GM12801 (cell line): ENCODE data around the gene MAN1A2.

Source experiments
- TF ChIP-seq, protein P1 (sequence below): IDR thresholded peaks from one replicate; pipeline ENCODE4 v1.5.1; 2011; ENCODE audit warnings: control low read depth; ENCODE audit not compliant: insufficient read length; ENCODE audit errors: extremely low read depth

The MAN1A2 gene

GRCh38 chr1:117367046-117368025, at the start of gene MAN1A2:
Gene MAN1A2, plus strand, starts transcription at chr1:117367449. Its CDS starts 735 bp downstream, at chr1:117368184.
- TF ChIP-seq, protein P1, sequence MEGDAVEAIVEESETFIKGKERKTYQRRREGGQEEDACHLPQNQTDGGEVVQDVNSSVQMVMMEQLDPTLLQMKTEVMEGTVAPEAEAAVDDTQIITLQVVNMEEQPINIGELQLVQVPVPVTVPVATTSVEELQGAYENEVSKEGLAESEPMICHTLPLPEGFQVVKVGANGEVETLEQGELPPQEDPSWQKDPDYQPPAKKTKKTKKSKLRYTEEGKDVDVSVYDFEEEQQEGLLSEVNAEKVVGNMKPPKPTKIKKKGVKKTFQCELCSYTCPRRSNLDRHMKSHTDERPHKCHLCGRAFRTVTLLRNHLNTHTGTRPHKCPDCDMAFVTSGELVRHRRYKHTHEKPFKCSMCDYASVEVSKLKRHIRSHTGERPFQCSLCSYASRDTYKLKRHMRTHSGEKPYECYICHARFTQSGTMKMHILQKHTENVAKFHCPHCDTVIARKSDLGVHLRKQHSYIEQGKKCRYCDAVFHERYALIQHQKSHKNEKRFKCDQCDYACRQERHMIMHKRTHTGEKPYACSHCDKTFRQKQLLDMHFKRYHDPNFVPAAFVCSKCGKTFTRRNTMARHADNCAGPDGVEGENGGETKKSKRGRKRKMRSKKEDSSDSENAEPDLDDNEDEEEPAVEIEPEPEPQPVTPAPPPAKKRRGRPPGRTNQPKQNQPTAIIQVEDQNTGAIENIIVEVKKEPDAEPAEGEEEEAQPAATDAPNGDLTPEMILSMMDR, result no peak

DNA sequence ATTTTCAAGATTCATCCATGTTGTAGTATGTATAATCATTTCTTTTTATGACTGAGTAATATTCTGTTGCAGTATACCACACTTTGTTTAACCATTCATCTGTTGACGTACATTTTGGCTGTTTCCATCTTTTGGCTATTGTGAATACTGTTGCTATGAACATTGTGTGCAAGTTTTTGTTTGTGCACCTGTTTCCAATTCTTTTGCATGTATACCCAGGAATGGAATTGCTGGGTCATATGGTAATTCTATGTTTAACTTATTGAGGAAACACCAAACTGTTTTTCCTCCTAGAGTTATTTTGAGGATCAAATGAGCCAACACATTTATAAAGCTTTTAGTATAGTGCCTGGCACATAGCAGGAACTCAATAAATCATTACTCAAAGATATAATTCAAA, 49.2 kb upstream of the MAN1A2 start:
- TF ChIP-seq, protein P1, result no peak

GRCh38 chr1:117318426-117318825, 48.8 kb upstream of the MAN1A2 start:
- TF ChIP-seq, protein P1, result no peak

- TF ChIP-seq, protein P1, result no peak
Observed at GRCh38 chr1:117320515-117320914, 46.7 kb upstream of the MAN1A2 start.

GRCh38 chr1:117321680-117322609, 45.3 kb upstream of the MAN1A2 start:
- TF ChIP-seq, protein P1, result no peak

GRCh38 chr1:117324357-117324756, 42.9 kb upstream of the MAN1A2 start:
- TF ChIP-seq, protein P1, result no peak

GRCh38 chr1:117327011-117327410, 40.2 kb upstream of the MAN1A2 start:
- TF ChIP-seq, protein P1, result no peak
